Activated naive CD4-positive, alpha-beta T cell treated with anti-CD3 and anti-CD28 coated beads, Interleukin-2, amount 50 U/mL, for 72 hours (primary cell): ENCODE measurements around the gene PPA2. TPM values are rescaled to one million over a fixed set of nuclear protein-coding genes. Genes with fewer than 3 reads are reported as not detected.

Experiments used
- total RNA-seq, 2 donors: library from RNA; stranded (reverse); gene quantifications; one replicate each; pipeline ENCODE4 v1.2.3, GENCODE V29; 2022

PPA2 gene
- total RNA-seq, 2 donors from 2014 or later, result 45.2 to 81.1 TPM

Other genes starting within 250 kb of the PPA2 start
- not detected for gene ARHGEF38, start 78.6 kb upstream of the PPA2 start, total RNA-seq
- gene INTS12, start 234.6 kb upstream of the PPA2 start, total RNA-seq, result 10 to 100 TPM; 16.3 to 20.9 TPM
- 10 to 100 TPM in 1 of 2 donors, 1 to 10 TPM in 1; 7.4 to 15.7 TPM for gene GSTCD, start 234.7 kb upstream of the PPA2 start, total RNA-seq